ENCODE data around the gene MRC2. TPM values are rescaled to one million over a fixed set of nuclear protein-coding genes. Genes with fewer than 3 reads are reported as not detected.

The MRC2 gene
- total RNA-seq, 1 donor from 2014 or later: 45.9 TPM

- Histone ChIP-seq H3K4me3 (ENCODE audit: low read depth, low read length) (no peak overlapping the region), H3K27me3 (ENCODE audit: control insufficient read depth, insufficient read depth, low read length) (no peaks in the 10 kb centered on the region), H3K36me3 (ENCODE audit: control insufficient read depth, insufficient read depth, low read length) (no peaks in the 10 kb centered on the region)
- DNase-seq (ENCODE audit: low read depth): no peak
- TF ChIP-seq CTCF (IDR thresholded peaks at IDR 0.05; ENCODE audit: insufficient read depth, low read length, poor library complexity, severe bottlenecking): no peak
These were observed 107.7 kb downstream of the MRC2 start for GRCh38 chr17:62735044-62735651.

- H3K4me3 ChIP-seq (ENCODE audit: low read depth, low read length): no peak overlapping the region
- DNase-seq (ENCODE audit: low read depth): no peak
These were observed 110.0 kb downstream of the MRC2 start for GRCh38 chr17:62737513-62737912.

GRCh38 chr17:62738281-62738680 lies 110.8 kb downstream of the MRC2 start:
- no peaks in the 10 kb centered on the region for H3K36me3 ChIP-seq (ENCODE audit: control insufficient read depth, insufficient read depth, low read length)
- TF ChIP-seq CTCF (IDR thresholded peaks at IDR 0.05; ENCODE audit: insufficient read depth, low read length, poor library complexity, severe bottlenecking): no peak
- H3K27me3 ChIP-seq (ENCODE audit: control insufficient read depth, insufficient read depth, low read length): no peaks in the 10 kb centered on the region
- H3K4me3 ChIP-seq (ENCODE audit: low read depth, low read length): no peak overlapping the region
- no peak for DNase-seq (ENCODE audit: low read depth)

More at GRCh38 chr17:62737513-62737912, 110.0 kb downstream of the MRC2 start:
- Histone ChIP-seq H3K27me3 (ENCODE audit: control insufficient read depth, insufficient read depth, low read length) (no peaks in the 10 kb centered on the region), H3K36me3 (ENCODE audit: control insufficient read depth, insufficient read depth, low read length) (no peaks in the 10 kb centered on the region)
- no peak for TF ChIP-seq CTCF (IDR thresholded peaks at IDR 0.05; ENCODE audit: insufficient read depth, low read length, poor library complexity, severe bottlenecking)

- Histone ChIP-seq H3K27me3 (ENCODE audit: control insufficient read depth, insufficient read depth, low read length) (no peaks in the 10 kb centered on the region), H3K4me3 (ENCODE audit: low read depth, low read length) (no peak overlapping the region), H3K36me3 (ENCODE audit: control insufficient read depth, insufficient read depth, low read length) (no peaks in the 10 kb centered on the region)
- TF ChIP-seq CTCF (IDR thresholded peaks at IDR 0.05; ENCODE audit: insufficient read depth, low read length, poor library complexity, severe bottlenecking): no peak
- DNase-seq (ENCODE audit: low read depth): no peak
These were observed 112.3 kb downstream of the MRC2 start for GRCh38 chr17:62739645-62740388.

- no peak for DNase-seq (ENCODE audit: low read depth)
- Histone ChIP-seq H3K27me3 (ENCODE audit: control insufficient read depth, insufficient read depth, low read length) (no peaks in the 10 kb centered on the region), H3K4me3 (ENCODE audit: low read depth, low read length) (no peak overlapping the region), H3K36me3 (ENCODE audit: control insufficient read depth, insufficient read depth, low read length) (no peaks in the 10 kb centered on the region)
- TF ChIP-seq CTCF (IDR thresholded peaks at IDR 0.05; ENCODE audit: insufficient read depth, low read length, poor library complexity, severe bottlenecking): no peak
These were observed 113.8 kb downstream of the MRC2 start for GRCh38 chr17:62741290-62741689.

Other genes with a start within 250 kb of the MRC2 start
- not detected in 2 replicates for gene EFCAB3, start 247.1 kb upstream of the MRC2 start, total RNA-seq
- 23.7 and 32.9 TPM in 2 replicates for gene METTL2A, start 203.8 kb upstream of the MRC2 start, total RNA-seq
- 32.9 and 50.0 TPM in 2 replicates for gene TLK2, start 148.8 kb upstream of the MRC2 start, total RNA-seq
- 1.3 TPM in 2 replicates for gene MARCHF10, start 180.6 kb downstream of the MRC2 start, total RNA-seq

All from kidney epithelial cell (primary cell).